Measurements from ENCODE around the gene TMEM151B.
A peak's percentile ranks its signal among the peaks of the same experiment; 100 is the strongest.

DNA sequence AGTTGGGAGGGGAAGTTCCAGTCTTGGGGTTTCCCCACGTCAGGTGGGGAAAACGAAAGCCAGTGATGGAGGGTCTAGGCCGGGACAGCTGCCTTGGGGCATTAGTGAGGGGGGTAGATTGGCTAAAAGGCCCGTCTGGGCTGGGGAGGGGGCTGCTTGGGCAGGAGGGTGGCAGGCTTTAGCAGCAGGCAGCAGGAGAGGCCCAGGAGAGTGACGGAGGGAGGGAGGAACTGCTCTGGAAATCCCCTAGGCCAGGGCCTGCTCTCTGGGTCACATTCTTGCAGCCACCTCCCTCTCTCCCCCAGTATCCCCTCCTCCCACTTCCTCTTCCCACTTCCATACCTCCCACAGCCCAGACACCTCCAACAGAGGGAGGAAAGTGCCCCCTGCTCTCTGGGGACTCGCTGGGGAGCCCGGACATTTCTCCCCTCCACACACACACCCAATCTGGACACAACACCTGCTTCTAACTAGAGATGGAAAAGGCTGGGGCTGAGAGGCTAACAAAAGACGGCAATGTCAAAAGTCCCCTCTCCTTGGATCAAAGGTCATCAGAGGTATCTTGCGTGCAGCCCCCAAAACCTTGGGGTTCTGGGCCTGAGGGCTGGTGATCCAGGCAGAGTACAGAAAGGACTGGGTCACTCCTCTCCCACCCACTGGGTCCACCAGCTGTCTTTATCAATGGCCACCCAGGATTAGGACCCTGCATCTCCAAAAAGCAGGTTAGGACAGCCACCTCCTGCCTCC is 6.7 kb upstream of the TMEM151B start:
- TF ChIP-seq MAFK (IDR thresholded peaks at IDR 0.05; ENCODE audit: low read depth, low read length) (no peak), MAZ (IDR thresholded peaks at IDR 0.05; ENCODE audit: borderline replicate concordance, low read depth, low read length) (peak; percentile 59; the same call in 1 of the 2 replicates), RCOR1 (IDR thresholded peaks at IDR 0.05; ENCODE audit: insufficient replicate concordance, low read length) (no peak), CHD1 (IDR thresholded peaks at IDR 0.05; ENCODE audit: low read depth, low read length) (no peak), RAD21 (IDR thresholded peaks at IDR 0.05; ENCODE audit: low read length) (no peak), POLR2A (IDR thresholded peaks at IDR 0.05; ENCODE audit: low read depth, low read length) (no peak), CEBPB (IDR thresholded peaks at IDR 0.05; ENCODE audit: low read depth, low read length) (no peak), SMC3 (IDR thresholded peaks at IDR 0.05; ENCODE audit: low read depth, low read length) (no peak), RFX5 (IDR thresholded peaks at IDR 0.05; ENCODE audit: low read depth, low read length) (no peak), FOS (IDR thresholded peaks at IDR 0.05; ENCODE audit: low read depth, low read length) (no peak)
- TF ChIP-seq, protein P1, sequence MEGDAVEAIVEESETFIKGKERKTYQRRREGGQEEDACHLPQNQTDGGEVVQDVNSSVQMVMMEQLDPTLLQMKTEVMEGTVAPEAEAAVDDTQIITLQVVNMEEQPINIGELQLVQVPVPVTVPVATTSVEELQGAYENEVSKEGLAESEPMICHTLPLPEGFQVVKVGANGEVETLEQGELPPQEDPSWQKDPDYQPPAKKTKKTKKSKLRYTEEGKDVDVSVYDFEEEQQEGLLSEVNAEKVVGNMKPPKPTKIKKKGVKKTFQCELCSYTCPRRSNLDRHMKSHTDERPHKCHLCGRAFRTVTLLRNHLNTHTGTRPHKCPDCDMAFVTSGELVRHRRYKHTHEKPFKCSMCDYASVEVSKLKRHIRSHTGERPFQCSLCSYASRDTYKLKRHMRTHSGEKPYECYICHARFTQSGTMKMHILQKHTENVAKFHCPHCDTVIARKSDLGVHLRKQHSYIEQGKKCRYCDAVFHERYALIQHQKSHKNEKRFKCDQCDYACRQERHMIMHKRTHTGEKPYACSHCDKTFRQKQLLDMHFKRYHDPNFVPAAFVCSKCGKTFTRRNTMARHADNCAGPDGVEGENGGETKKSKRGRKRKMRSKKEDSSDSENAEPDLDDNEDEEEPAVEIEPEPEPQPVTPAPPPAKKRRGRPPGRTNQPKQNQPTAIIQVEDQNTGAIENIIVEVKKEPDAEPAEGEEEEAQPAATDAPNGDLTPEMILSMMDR (conservative IDR thresholded peaks at IDR 0.05; ENCODE audit: low read depth, low read length): no peak
- TF ChIP-seq, protein P2, sequence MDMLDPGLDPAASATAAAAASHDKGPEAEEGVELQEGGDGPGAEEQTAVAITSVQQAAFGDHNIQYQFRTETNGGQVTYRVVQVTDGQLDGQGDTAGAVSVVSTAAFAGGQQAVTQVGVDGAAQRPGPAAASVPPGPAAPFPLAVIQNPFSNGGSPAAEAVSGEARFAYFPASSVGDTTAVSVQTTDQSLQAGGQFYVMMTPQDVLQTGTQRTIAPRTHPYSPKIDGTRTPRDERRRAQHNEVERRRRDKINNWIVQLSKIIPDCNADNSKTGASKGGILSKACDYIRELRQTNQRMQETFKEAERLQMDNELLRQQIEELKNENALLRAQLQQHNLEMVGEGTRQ (IDR thresholded peaks at IDR 0.05; ENCODE audit: low read depth, low read length): no peak
